T-cell (primary cell): Measurements from ENCODE around the gene ANO10. TPM values are rescaled to one million over a fixed set of nuclear protein-coding genes. Genes with fewer than 3 reads are reported as not detected.
"Not testable (repeated sequence)": the region's sequence is repeated elsewhere in the genome, so short reads cannot be mapped to it uniquely, and the experiment has no call there.

ENCODE experiments used
- ATAC-seq, 4 experiments: fragments of 200-7000 bp in 3 of 4; fragments of 150-1000 bp in 1 of 4; cut with Tn5 transposase; replicated peaks in 1 of 4; 1 replicate in 3 of 4; 2 replicates in 1 of 4; pipeline ENCODE4 v1.10.0; 2021; ENCODE audit warnings: moderate library complexity in 3 of 4, mild to moderate bottlenecking in 2 of 4, moderate number of reproducible peaks in 1 of 4
- CTCF ChIA-PET, 2 donors: fragments of 300-600 bp; sonication (Branson Sonifier 250); formaldehyde crosslinking; loops; one replicate each; lab custom pipeline; 2022; ENCODE audit warnings: antibody characterized with exemption in 2 of 2; lab: Charles Lee
- POLR2A ChIA-PET, 2 donors: fragments of 300-600 bp; sonication (Branson Sonifier 250); formaldehyde crosslinking; loops; one replicate each; lab custom pipeline; 2022; ENCODE audit warnings: antibody characterized with exemption in 2 of 2; lab: Charles Lee
- DNase-seq, 35 experiments: peaks; one replicate each; pipeline versions ENCODE4 v3.0.0 to v3.0.0-alpha.2; 2013 to 2023
- H3K27ac ChIP-seq: one replicate; pipeline ENCODE4 v1.5.1; 2013; ENCODE audit warnings: low read length
- H3K27me3 ChIP-seq, 2 experiments: replicated peaks in 1 of 2; 1 replicate in 1 of 2; 2 replicates in 1 of 2; pipeline versions ENCODE4 v1.6.1 to v1.7.0; 2013; ENCODE audit warnings: low read length in 1 of 2, mixed read lengths in 1 of 2; ENCODE audit not compliant: control insufficient read depth in 2 of 2, insufficient read depth in 2 of 2; ENCODE audit errors: extremely low read depth in 1 of 2
- H3K36me3 ChIP-seq, 2 donors: 1 replicate in 1 of 2; 2 replicates in 1 of 2; pipeline versions ENCODE4 v1.6.1 to v1.7.0; 2013; ENCODE audit warnings: low read length in 1 of 2; ENCODE audit not compliant: control insufficient read depth in 2 of 2, insufficient read depth in 1 of 2; ENCODE audit errors: extremely low read depth in 1 of 2
- H3K4me1 ChIP-seq, 2 experiments: 1 replicate in 1 of 2; 2 replicates in 1 of 2; pipeline versions ENCODE4 v1.6.1 to v1.7.0; 2013; ENCODE audit warnings: low read length in 2 of 2, mixed read lengths in 1 of 2; ENCODE audit not compliant: insufficient read depth in 2 of 2, control insufficient read depth in 1 of 2; ENCODE audit errors: extremely low read depth in 1 of 2
- H3K4me3 ChIP-seq, 2 donors: 1 replicate in 1 of 2; 2 replicates in 1 of 2; pipeline versions ENCODE4 v1.5.1 to v1.7.0; 2013; ENCODE audit warnings: mild to moderate bottlenecking in 2 of 2, low read length in 1 of 2, moderate library complexity in 1 of 2; ENCODE audit not compliant: control insufficient read depth in 1 of 2; ENCODE audit errors: extremely low read depth in 1 of 2
- H3K9me3 ChIP-seq: 2 replicates; pipeline ENCODE4 v1.7.0; 2013
- H3K27ac Mint-ChIP-seq, 2 donors: one replicate each; pipeline ENCODE4 v1.8.0; 2020 to 2021; ENCODE audit warnings: mild to moderate bottlenecking in 2 of 2, mixed read lengths in 2 of 2
- H3K27me3 Mint-ChIP-seq, 2 donors: one replicate each; pipeline ENCODE4 v1.8.0; 2021 to 2022; ENCODE audit warnings: mixed read lengths in 2 of 2
- H3K36me3 Mint-ChIP-seq: one replicate; pipeline ENCODE4 v1.8.0; 2021; ENCODE audit warnings: mixed read lengths
- H3K4me1 Mint-ChIP-seq, 3 donors: one replicate each; pipeline ENCODE4 v1.8.0; 2020 to 2022; ENCODE audit warnings: mixed read lengths in 3 of 3, mild to moderate bottlenecking in 1 of 3
- H3K4me3 Mint-ChIP-seq, 3 donors: one replicate each; pipeline ENCODE4 v1.8.0; 2020 to 2022; ENCODE audit warnings: mild to moderate bottlenecking in 3 of 3, mixed read lengths in 3 of 3, moderate library complexity in 3 of 3
- H3K9me3 Mint-ChIP-seq, 3 donors: one replicate each; pipeline ENCODE4 v1.8.0; 2020 to 2022; ENCODE audit warnings: mixed read lengths in 3 of 3
- WGBS: methylation state at CpG from one replicate; pipeline ENCODE4 v1.1.5; 2013; ENCODE audit warnings: missing lambda C conversion rate; ENCODE audit not compliant: insufficient coverage; 5-methylcytosine and 5-hydroxymethylcytosine counted together
- total RNA-seq, 35 experiments: library from RNA in 6 of 35; stranded (reverse) in 6 of 35; fragments of 120-200 nt in 1 of 35; gene quantifications; one replicate each; pipeline versions ENCODE4 v1.2.1 to v1.2.4 and lab custom pipeline; 2013 to 2026

ANO10 gene
- total RNA-seq, 5 donors from 2014 or later (not counting 1 experiment from before 2014, with no cell fraction given) = 8.4 to 12.3 (median 9.4) TPM

DNA sequence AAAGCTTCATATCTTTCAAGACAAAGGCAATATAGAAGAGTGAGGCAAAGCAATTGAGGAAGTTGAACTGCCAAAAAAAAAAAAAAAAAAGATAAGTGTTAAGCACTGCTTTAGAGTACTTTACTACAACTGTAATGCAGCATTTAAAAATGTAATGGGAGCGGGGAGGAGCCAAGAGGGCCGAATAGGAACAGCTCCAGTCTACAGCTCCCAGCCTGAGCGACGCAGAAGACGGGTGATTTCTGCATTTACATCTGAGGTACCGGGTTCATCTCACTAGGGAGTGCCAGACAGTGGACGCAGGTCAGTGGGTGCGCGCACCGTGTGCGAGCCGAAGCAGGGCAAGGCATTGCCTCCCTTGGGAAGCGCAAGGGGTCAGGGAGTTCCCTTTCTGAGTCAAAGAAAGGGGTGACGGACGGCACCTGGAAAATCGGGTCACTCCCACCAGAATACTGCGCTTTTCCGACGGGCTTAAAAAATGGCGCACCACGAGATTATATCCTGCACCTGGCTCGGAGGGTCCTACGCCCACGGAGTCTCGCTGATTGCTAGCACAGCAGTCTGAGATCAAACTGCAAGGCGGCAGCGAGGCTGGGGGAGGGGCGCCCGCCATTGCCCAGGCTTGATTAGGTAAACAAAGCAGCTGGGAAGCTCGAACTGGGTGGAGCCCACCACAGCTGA, 56.0 kb downstream of the ANO10 start:
- H3K27ac Mint-ChIP-seq, H3K4me3 ChIP-seq, H3K9me3 ChIP-seq, H3K27me3 Mint-ChIP-seq, H3K9me3 Mint-ChIP-seq, DNase-seq, H3K36me3 ChIP-seq, H3K4me3 Mint-ChIP-seq, ATAC-seq, H3K4me1 Mint-ChIP-seq, H3K4me1 ChIP-seq, H3K27ac ChIP-seq, POLR2A ChIA-PET, H3K27me3 ChIP-seq: not testable (repeated sequence)
- peaks cover 21% of the 10 kb centered on the region for H3K36me3 Mint-ChIP-seq
- CTCF ChIA-PET = interaction anchor here (0.6 to 0.7 kb wide), 2 partner anchors 22 to 342 kb away, joined by 3 to 5 read pairs; no protein-coding TSS in a partner anchor
- 98% methylated on average over 5 of the region's 30 CpGs for WGBS

GRCh38 chr3:43559961-43560360, 61.9 kb downstream of the ANO10 start:
- ChIA-PET CTCF (no interaction called here), POLR2A (no interaction called here)
- DNase-seq (no peak), ATAC-seq (no peak)
- Histone ChIP-seq H3K4me3 (no peak overlapping the region), H3K4me1 (no peaks in the 10 kb centered on the region), H3K36me3 (no peaks in the 10 kb centered on the region), H3K27ac (no peak overlapping the region), H3K27me3 (no peaks in the 10 kb centered on the region), H3K9me3 (no peaks in the 10 kb centered on the region)
- no peaks in the 10 kb centered on the region for H3K27me3 Mint-ChIP-seq
- H3K4me1 Mint-ChIP-seq = no peaks in the 10 kb centered on the region
- H3K36me3 Mint-ChIP-seq = peaks cover 39% of the 10 kb centered on the region
- no peaks in the 10 kb centered on the region for H3K9me3 Mint-ChIP-seq
- no peak overlapping the region for H3K27ac Mint-ChIP-seq
- H3K4me3 Mint-ChIP-seq = no peak overlapping the region

DNA sequence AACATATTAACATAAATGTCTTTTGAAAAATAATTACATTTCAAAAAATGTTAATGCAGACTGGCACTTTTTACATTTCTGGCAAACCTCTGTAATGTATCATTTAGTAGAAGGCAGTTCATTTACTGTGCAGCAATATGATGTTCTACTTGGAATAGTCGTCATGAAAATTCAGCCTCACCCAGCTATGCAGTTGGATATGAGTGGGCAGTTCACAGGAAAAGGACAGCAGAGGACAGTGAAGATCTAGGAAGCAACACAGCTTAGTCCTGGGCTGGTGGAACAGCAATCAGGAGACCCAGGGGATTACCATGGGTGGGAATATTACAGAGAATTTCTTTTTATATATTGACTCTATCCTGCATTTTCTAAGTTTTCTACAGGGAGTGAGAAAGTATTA, 63.6 kb downstream of the ANO10 start:
- ChIA-PET POLR2A (interaction anchor here in 1 of 2 donors (0.6 kb wide), 1 partner anchor 223 kb away, joined by 3 read pairs; no protein-coding TSS in a partner anchor), CTCF (interaction anchor here in 1 of 2 donors (0.6 kb wide), 2 partner anchors 14 to 445 kb away, joined by 3 read pairs; no protein-coding TSS in a partner anchor)
- Histone ChIP-seq H3K9me3 (no peaks in the 10 kb centered on the region), H3K4me1 (no peaks in the 10 kb centered on the region), H3K36me3 (no peaks in the 10 kb centered on the region), H3K27ac (no peak overlapping the region), H3K27me3 (no peaks in the 10 kb centered on the region), H3K4me3 (no peak overlapping the region)
- Mint-ChIP-seq H3K9me3 (no peaks in the 10 kb centered on the region), H3K36me3 (peaks cover 38% of the 10 kb centered on the region), H3K4me3 (no peak overlapping the region), H3K27ac (no peak overlapping the region), H3K4me1 (no peaks in the 10 kb centered on the region), H3K27me3 (no peaks in the 10 kb centered on the region)
- ATAC-seq = no peak
- 83% methylated on average over 1 of the region's 1 CpG for WGBS
- no peak for DNase-seq

DNA sequence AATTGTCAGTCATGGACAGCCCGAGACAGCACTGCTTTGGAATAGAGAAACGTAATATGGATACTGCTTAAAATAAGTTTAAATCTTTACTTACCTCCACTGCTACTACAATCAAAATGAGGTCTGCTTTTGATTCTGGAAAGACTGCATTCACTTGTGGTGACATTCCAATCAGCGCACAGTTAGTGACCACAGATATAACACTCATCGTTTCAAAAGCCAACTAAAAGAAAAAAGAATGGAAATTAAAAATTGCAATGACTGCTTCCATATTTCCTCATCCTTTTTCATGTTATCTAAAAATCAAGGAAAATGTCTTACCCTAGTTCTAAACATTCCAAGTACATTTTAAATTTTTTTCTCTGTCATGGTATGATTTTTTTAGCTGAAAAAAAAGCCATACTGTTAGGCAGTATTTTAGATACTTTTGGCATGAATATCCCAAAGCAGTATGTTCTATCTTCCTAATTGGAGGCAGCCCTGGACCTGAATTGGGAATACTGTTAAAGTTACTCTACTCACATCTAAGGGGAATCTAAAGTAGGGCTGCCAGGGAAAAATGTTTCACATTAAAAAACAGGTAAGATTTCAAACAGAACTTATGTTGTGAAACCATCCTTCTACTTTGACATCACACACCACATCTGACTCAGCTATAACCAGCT, 72.1 kb downstream of the ANO10 start:
- H3K27me3 Mint-ChIP-seq = no peaks in the 10 kb centered on the region
- H3K9me3 Mint-ChIP-seq = peaks cover 0 to 4% (median 1%) of the 10 kb centered on the region in 3 donors
- WGBS = no CpG with 5 or more reads among the region's 4 CpGs
- Histone ChIP-seq H3K27ac (no peak overlapping the region), H3K4me1 (no peaks in the 10 kb centered on the region), H3K4me3 (no peak overlapping the region), H3K36me3 (no peaks in the 10 kb centered on the region), H3K9me3 (no peaks in the 10 kb centered on the region), H3K27me3 (no peaks in the 10 kb centered on the region)
- H3K4me1 Mint-ChIP-seq = no peaks in the 10 kb centered on the region
- no peak for DNase-seq
- CTCF ChIA-PET = no interaction called here
- H3K4me3 Mint-ChIP-seq = no peak overlapping the region
- H3K27ac Mint-ChIP-seq = no peak overlapping the region
- POLR2A ChIA-PET = no interaction called here
- no peak for ATAC-seq
- H3K36me3 Mint-ChIP-seq = peaks cover 10% of the 10 kb centered on the region

GRCh38 chr3:43544277-43544676, 77.5 kb downstream of the ANO10 start:
- not testable (repeated sequence) for H3K9me3 Mint-ChIP-seq

DNA sequence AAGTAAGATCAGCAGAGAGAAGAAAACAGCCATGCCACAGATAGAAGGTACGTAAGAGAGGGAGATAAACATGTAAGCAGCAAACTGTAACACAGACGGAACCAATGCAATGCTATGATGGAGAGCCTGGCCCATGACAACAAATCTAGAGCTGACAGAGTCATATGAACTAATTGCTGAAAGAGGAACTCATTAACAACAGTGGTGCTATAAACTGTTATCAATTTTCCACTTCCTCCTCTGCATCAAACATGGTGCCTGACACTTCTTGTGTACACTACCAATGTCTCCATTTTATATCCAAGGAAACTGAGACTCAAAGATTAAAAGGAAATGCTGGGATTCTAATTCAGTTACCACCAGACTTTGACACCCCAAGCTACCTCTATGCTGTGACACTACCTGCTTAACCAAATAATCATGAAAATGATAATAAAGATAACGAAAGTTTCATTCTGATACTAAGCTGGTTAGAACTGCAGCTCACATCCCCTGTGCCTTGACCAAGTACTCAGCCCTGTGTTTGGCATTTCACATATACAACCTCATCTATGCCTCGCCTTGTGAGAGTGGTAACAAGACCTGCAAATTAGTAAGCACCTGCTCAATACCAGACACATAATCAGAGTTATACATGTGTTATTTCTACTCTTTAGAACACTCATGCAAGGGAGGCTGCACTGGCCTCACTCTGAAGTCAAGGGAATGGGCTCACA, 79.3 kb downstream of the ANO10 start:
- Mint-ChIP-seq H3K27ac (no peak overlapping the region), H3K27me3 (no peaks in the 10 kb centered on the region), H3K4me3 (no peak overlapping the region), H3K4me1 (no peaks in the 10 kb centered on the region), H3K36me3 (peaks cover 8% of the 10 kb centered on the region), H3K9me3 (peaks cover 0 to 4% (median 1%) of the 10 kb centered on the region in 3 donors)
- DNase-seq = no peak
- 87% methylated on average over 3 of the region's 4 CpGs for WGBS
- POLR2A ChIA-PET = no interaction called here
- Histone ChIP-seq H3K27me3 (no peaks in the 10 kb centered on the region), H3K9me3 (no peaks in the 10 kb centered on the region), H3K4me3 (no peak overlapping the region), H3K36me3 (no peaks in the 10 kb centered on the region), H3K4me1 (no peaks in the 10 kb centered on the region), H3K27ac (no peak overlapping the region)
- CTCF ChIA-PET = no interaction called here
- ATAC-seq = no peak

More at GRCh38 chr3:43544277-43544676, 77.5 kb downstream of the ANO10 start:
- H3K36me3 ChIP-seq, H3K27ac Mint-ChIP-seq, H3K4me3 Mint-ChIP-seq, H3K4me1 ChIP-seq, H3K4me1 Mint-ChIP-seq, H3K27ac ChIP-seq, H3K27me3 Mint-ChIP-seq, H3K9me3 ChIP-seq, H3K4me3 ChIP-seq, H3K27me3 ChIP-seq, POLR2A ChIA-PET, H3K36me3 Mint-ChIP-seq: not testable (repeated sequence)
- DNase-seq = peak in 2 of 35 experiments; percentile 0 to 67
- peak; percentile 30 to 52 (median 42) for ATAC-seq
- WGBS = 100% methylated on average over 1 of the region's 3 CpGs
- CTCF ChIA-PET = interaction anchor here (0.6 to 1.4 kb wide), 5 partner anchors 11 to 693 kb away, joined by 3 read pairs; no protein-coding TSS in a partner anchor
